ENCODE results near the gene AVP. TPM values are rescaled to one million over a fixed set of nuclear protein-coding genes. Genes with fewer than 3 reads are reported as not detected.

The AVP gene
- total RNA-seq, 1 donor from 2014 or later = not detected

GRCh38 chr20:3084986-3085360 lies 449 bp upstream of the AVP start:
- H3K27me3 ChIP-seq (ENCODE audit: low read depth) = peaks cover 52% of the 10 kb centered on the region
- DNase-seq (no peak), ATAC-seq (no peak)
- intact Hi-C loops (cut with DNase I) = no loop called here
- no peak overlapping the region for H3K27ac ChIP-seq
- H3K4me1 ChIP-seq = peaks cover 16% of the 10 kb centered on the region
- H3K4me3 ChIP-seq = no peak overlapping the region
- TF ChIP-seq, protein P1, sequence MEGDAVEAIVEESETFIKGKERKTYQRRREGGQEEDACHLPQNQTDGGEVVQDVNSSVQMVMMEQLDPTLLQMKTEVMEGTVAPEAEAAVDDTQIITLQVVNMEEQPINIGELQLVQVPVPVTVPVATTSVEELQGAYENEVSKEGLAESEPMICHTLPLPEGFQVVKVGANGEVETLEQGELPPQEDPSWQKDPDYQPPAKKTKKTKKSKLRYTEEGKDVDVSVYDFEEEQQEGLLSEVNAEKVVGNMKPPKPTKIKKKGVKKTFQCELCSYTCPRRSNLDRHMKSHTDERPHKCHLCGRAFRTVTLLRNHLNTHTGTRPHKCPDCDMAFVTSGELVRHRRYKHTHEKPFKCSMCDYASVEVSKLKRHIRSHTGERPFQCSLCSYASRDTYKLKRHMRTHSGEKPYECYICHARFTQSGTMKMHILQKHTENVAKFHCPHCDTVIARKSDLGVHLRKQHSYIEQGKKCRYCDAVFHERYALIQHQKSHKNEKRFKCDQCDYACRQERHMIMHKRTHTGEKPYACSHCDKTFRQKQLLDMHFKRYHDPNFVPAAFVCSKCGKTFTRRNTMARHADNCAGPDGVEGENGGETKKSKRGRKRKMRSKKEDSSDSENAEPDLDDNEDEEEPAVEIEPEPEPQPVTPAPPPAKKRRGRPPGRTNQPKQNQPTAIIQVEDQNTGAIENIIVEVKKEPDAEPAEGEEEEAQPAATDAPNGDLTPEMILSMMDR (IDR thresholded peaks at IDR 0.05) = no peak
- no peaks in the 10 kb centered on the region for H3K36me3 ChIP-seq
- no peaks in the 10 kb centered on the region for H3K9me3 ChIP-seq

DNA sequence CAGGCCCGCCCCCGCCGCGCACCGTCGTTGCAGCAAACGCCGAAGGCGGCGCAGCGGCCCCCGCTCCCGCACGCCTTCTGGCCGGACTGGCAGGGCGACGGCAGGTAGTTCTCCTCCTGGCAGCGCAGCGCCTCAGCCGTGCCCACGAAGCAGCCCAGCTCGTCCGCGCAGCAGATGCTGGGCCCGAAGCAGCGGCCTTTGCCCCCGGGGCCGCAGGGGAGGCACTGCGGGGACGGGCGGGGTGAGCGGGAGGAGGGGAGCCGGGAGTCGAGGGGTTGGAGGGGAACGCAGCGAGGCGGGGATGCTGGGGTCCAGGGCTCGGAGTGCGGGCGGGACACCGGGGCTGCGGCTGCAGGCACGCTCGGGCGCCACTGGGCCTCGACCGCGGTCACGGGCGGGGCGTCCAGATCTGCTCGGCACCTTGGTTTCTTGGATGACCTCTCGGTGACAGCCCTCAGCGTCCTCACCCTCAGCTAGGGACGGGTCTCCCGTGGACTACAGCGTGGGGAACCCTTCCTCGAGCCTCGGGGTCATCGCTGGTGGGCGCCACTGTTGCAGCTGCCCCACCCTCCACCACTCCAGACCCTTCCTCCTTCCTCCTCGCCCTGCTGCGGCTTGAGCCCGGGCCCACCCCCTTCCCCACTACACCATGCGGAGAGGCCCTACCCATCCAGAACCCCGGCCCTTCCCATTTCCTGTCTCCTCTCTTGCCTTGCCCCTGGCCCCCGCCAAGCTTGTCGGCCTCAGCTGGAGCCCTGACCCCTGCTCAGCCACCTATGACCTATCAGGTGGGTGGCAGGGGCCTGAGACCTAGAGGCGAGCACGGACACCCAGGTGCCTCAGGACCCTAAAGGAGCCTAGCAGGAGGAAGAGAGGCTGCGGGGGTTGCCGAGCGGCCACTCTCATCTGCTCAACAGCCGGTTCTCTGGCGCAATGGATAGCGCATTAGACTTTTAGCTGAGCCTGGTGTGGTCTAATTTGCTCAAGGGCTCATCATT lies 1.3 kb downstream of the AVP start:
- TF ChIP-seq, protein P1 (IDR thresholded peaks at IDR 0.05) = no peak
- ATAC-seq (peak; percentile 17 to 18), DNase-seq (no peak)
- Histone ChIP-seq H3K9me3 (no peaks in the 10 kb centered on the region), H3K36me3 (no peaks in the 10 kb centered on the region), H3K4me3 (peak overlapping the region; percentile 35), H3K27ac (no peak overlapping the region), H3K4me1 (peaks cover 16% of the 10 kb centered on the region), H3K27me3 (ENCODE audit: low read depth) (peaks cover 52% of the 10 kb centered on the region)
- intact Hi-C loops (cut with DNase I) = no loop called here

DNA sequence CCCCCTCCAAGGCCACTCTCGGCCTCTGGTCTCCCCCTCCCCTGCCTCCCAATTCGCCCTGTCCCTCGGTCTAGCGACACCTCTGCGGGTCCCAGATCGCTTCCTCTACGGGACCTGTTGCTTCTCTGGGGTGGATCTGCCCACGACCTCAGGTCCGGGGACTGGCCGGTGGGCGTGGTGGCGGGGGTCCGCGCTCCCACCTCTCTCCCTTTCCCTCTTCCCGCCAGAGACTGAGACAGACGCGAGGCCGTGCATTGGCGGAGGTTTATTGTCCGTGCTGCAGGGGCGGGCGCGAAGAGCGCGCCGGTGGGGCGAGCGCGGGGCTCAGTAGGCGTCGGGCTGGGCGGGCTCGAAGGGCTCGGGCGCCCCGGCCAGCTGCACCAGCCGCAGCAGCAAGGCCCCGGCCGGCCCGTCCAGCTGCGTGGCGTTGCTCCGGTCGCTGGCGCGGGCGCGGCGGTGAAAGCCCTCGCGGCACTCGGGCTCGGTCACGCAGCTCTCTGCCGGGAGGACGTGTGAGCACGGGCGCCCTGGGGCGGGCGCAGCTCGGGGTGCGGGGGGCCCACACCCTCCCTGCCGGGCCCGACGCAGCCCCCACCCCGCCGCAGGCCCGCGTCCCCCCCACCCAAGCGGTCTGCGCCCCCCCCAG lies 2.1 kb downstream of the AVP start:
- H3K9me3 ChIP-seq = no peaks in the 10 kb centered on the region
- TF ChIP-seq, protein P1 (IDR thresholded peaks at IDR 0.05) = no peak
- intact Hi-C loops (cut with DNase I) = no loop called here
- no peaks in the 10 kb centered on the region for H3K36me3 ChIP-seq
- DNase-seq (no peak), ATAC-seq (peak; percentile 25 to 49)
- peak overlapping the region; percentile 35 for H3K4me3 ChIP-seq
- peaks cover 16% of the 10 kb centered on the region for H3K4me1 ChIP-seq
- H3K27ac ChIP-seq = no peak overlapping the region
- peaks cover 52% of the 10 kb centered on the region for H3K27me3 ChIP-seq (ENCODE audit: low read depth)

GRCh38 chr20:3081641-3082040 lies 2.9 kb downstream of the AVP start:
- intact Hi-C loops (cut with DNase I) = no loop called here
- DNase-seq = no peak
- Histone ChIP-seq H3K27me3 (ENCODE audit: low read depth) (peaks cover 52% of the 10 kb centered on the region), H3K4me1 (peaks cover 16% of the 10 kb centered on the region), H3K36me3 (no peaks in the 10 kb centered on the region), H3K27ac (no peak overlapping the region), H3K4me3 (no peak overlapping the region), H3K9me3 (no peaks in the 10 kb centered on the region)
- ATAC-seq = no peak
- TF ChIP-seq, protein P1 (IDR thresholded peaks at IDR 0.05) = no peak

DNA sequence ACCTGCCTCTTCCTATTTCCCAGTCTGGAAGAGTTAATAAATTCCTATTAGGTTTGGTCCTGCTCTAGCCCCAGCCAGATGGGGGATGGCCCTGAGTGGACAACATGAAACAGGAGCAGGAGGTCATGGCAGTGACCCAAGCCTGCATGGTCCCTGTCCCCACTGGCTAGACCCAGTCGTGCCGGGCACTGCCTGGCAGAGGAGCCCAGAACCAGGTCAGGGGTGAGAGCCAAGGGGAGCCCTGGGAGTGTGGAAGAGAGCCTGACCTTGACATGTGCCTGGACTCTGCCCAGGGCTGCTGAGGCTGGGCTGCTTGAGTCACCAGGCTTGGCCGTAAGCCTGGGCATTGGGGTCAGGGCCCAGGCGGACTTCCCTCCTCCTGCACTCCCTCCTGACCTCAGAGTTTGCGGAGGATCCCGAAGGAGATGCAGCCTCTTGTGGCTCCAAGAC lies 3.6 kb downstream of the AVP start:
- DNase-seq = no peak
- ATAC-seq = peak in 1 of 2 donors; percentile 21
- TF ChIP-seq, protein P1 (IDR thresholded peaks at IDR 0.05) = no peak

More for the DNA sequence above, 3.6 kb downstream of the AVP start:
- no peaks in the 10 kb centered on the region for H3K9me3 ChIP-seq
- H3K4me1 ChIP-seq = peaks cover 16% of the 10 kb centered on the region
- peaks cover 51% of the 10 kb centered on the region for H3K27me3 ChIP-seq (ENCODE audit: low read depth)
- H3K4me3 ChIP-seq = no peak overlapping the region
- H3K36me3 ChIP-seq = no peaks in the 10 kb centered on the region
- intact Hi-C loops (cut with DNase I) = no loop called here
- H3K27ac ChIP-seq = no peak overlapping the region
